K562 (cell line): ENCODE measurements around the gene MYL6B. TPM values are rescaled to one million over a fixed set of nuclear protein-coding genes. Genes with fewer than 3 reads are reported as not detected.

Experiments used
- ATAC-seq: fragments of 200-7000 bp; cut with Tn5 transposase; 3 replicates; pipeline ENCODE4 v1.9.1; 2020; ENCODE audit warnings: moderate library complexity
- BruUV-seq: library from RNA; stranded (reverse); fragments of 400-500 nt; replicated peaks from 2 replicates; lab custom pipeline; 2021; lab: Mats Ljungman, UMichigan
- CTCF ChIA-PET: fragments of 300-600 bp; formaldehyde crosslinking; extraction: SDS; loops from one replicate; lab custom pipeline; 2021; ENCODE audit warnings: low intra/inter-chr PET ratio; lab: Yijun Ruan, JAX
- POLR2A ChIA-PET: fragments of 300-600, 350-650 bp; sonication (Branson Sonifier 250); formaldehyde crosslinking; extraction: SDS; loops from one replicate; lab custom pipeline; 2021; ENCODE audit warnings: antibody characterized with exemption, inconsistent platforms; lab: Yijun Ruan, JAX
- DNase-seq, 4 experiments: peaks; one replicate each; pipeline versions ENCODE4 v3.0.0 to v3.0.0-alpha.2; 2011 to 2018; ENCODE audit warnings: low spot score in 3 of 4, mixed read lengths in 3 of 4; ENCODE audit errors: extremely low read depth in 1 of 4
- FAIRE-seq: peaks from 2 replicates; lab custom pipeline; 2011; peaks lifted over from hg19 to GRCh38; lab: Jason Lieb, UNC
- H2AFZ ChIP-seq: 2 replicates; pipeline ENCODE4 v1.6.0; 2011; ENCODE audit warnings: low read depth, low read length, control low read depth, inconsistent platforms
- H3K27ac ChIP-seq: fragments of 200-600 bp; 3 replicates; pipeline ENCODE4 v1.8.0; 2011; ENCODE audit warnings: low read depth, mild to moderate bottlenecking, control low read depth, inconsistent platforms, low read length, moderate library complexity, mixed read lengths; ENCODE audit errors: extremely low read depth
- H3K27me3 ChIP-seq, 2 experiments: fragments of 300-600 bp in 1 of 2; 2 replicates in 1 of 2; 3 replicates in 1 of 2; pipeline versions ENCODE4 v1.6.0 to v1.8.0; 2011; ENCODE audit warnings: inconsistent platforms in 2 of 2, low read length in 2 of 2, mild to moderate bottlenecking in 1 of 2, mixed read lengths in 1 of 2, moderate library complexity in 1 of 2; ENCODE audit not compliant: control insufficient read depth in 2 of 2, insufficient read depth in 2 of 2
- H3K36me3 ChIP-seq: fragments of 300-600 bp; 3 replicates; pipeline ENCODE4 v1.8.0; 2011; ENCODE audit warnings: mild to moderate bottlenecking, low read length, inconsistent platforms; ENCODE audit not compliant: control insufficient read depth, insufficient read depth
- H3K4me1 ChIP-seq, 2 experiments: fragments of 200-600 bp in 1 of 2; replicated peaks in 1 of 2; 2 replicates in 1 of 2; 3 replicates in 1 of 2; pipeline versions ENCODE4 v1.5.1 to v1.8.0; 2011; ENCODE audit warnings: inconsistent platforms in 2 of 2, low read length in 2 of 2, mild to moderate bottlenecking in 1 of 2, mixed read lengths in 1 of 2, moderate library complexity in 1 of 2; ENCODE audit not compliant: control insufficient read depth in 2 of 2, insufficient read depth in 2 of 2
- H3K4me2 ChIP-seq: 2 replicates; pipeline ENCODE4 v1.6.1; 2011; ENCODE audit warnings: low read length, control low read depth, inconsistent platforms, mixed read lengths; ENCODE audit not compliant: insufficient read depth
- H3K4me3 ChIP-seq: fragments of 200-600 bp; sonication (generic), shearing (Covaris generic); 2 replicates; pipeline ENCODE4 v1.5.1; 2016; ENCODE audit warnings: control low read depth, inconsistent platforms
- H3K79me2 ChIP-seq: fragments of 200-600 bp; 3 replicates; pipeline ENCODE4 v1.8.0; 2011; ENCODE audit warnings: low read length, inconsistent platforms; ENCODE audit not compliant: control insufficient read depth, insufficient read depth
- H3K9ac ChIP-seq, 2 experiments: 2 replicates each; pipeline versions ENCODE4 v1.6.0 to v1.6.1; 2011; ENCODE audit warnings: low read depth in 2 of 2, low read length in 2 of 2, control low read depth in 1 of 2, inconsistent platforms in 1 of 2, mild to moderate bottlenecking in 1 of 2, mixed read lengths in 1 of 2; ENCODE audit not compliant: insufficient read depth in 1 of 2
- H3K9me1 ChIP-seq: one replicate; pipeline ENCODE4 v1.6.0; 2011; ENCODE audit warnings: inconsistent platforms, mild to moderate bottlenecking, low read length, moderate library complexity; ENCODE audit not compliant: control insufficient read depth, insufficient read depth
- H3K9me3 ChIP-seq: replicated peaks from 2 replicates; pipeline ENCODE4 v1.5.1; 2011; ENCODE audit warnings: low read depth, low read length, inconsistent platforms; ENCODE audit not compliant: control insufficient read depth, insufficient read depth
- H4K20me1 ChIP-seq: replicated peaks from 2 replicates; pipeline ENCODE4 v1.6.1; 2011; ENCODE audit warnings: low read length, inconsistent platforms, mixed read lengths; ENCODE audit not compliant: control insufficient read depth, insufficient read depth
- KLF16 ChIP-seq: IDR thresholded peaks from 2 replicates; pipeline ENCODE4 v1.6.1; 2016; ENCODE audit warnings: antibody characterized with exemption
- MCM3 ChIP-seq: fragments of 450-650 bp; IDR thresholded peaks from 2 replicates; pipeline ENCODE4 v1.6.1; 2016
- MTA2 ChIP-seq: fragments of 450-650 bp; IDR thresholded peaks from 2 replicates; pipeline ENCODE4 v1.6.1; 2016; ENCODE audit warnings: low read depth
- NEUROD1 ChIP-seq: fragments of 150-350 bp; IDR thresholded peaks from 2 replicates; pipeline ENCODE4 v1.6.1; 2014; ENCODE audit warnings: borderline replicate concordance, low read length, low read depth; ENCODE audit not compliant: partially characterized antibody
- SAFB ChIP-seq: fragments of 200-400 bp; formaldehyde crosslinking; IDR thresholded peaks from 2 replicates; pipeline ENCODE4 v1.6.1; 2017; ENCODE audit warnings: low read depth, low read length, borderline replicate concordance
- ZC3H4 ChIP-seq: sonication (generic); formaldehyde crosslinking; IDR thresholded peaks from 2 replicates; pipeline ENCODE4 v1.9.0; 2021; ENCODE audit warnings: missing genetic modification reagents, borderline replicate concordance
- ZNF79 ChIP-seq: fragments of 250-450 bp; sonication (Bioruptor Pico); IDR thresholded peaks from 2 replicates; pipeline ENCODE4 v1.4.0; 2020; ENCODE audit warnings: low read depth, mild to moderate bottlenecking, moderate library complexity
- in situ Hi-C: fragments of 300-500 bp; cut with MboI; formaldehyde crosslinking; loops from 4 replicates; pipeline ENCODE4 v1.15.0; 2018; ENCODE audit warnings: inconsistent platforms, mixed read lengths
- intact Hi-C: fragments of 100-400 bp; cut with micrococcal nuclease; formaldehyde crosslinking; loops from 2 replicates; pipeline ENCODE4 v1.14.2; 2022
- polyA plus RNA-seq, 8 experiments: library from polyadenylated mRNA; depleted of rRNA in 4 of 8; stranded (reverse) in 5 of 8; unstranded in 3 of 8; fragments of >200 nt; fragmentation: Nextera tagmentation in 2 of 8; fragmentation: Illumina TruSeq in 1 of 8; extraction: Ambion mirVana in 2 of 8; extraction: Trizol in 1 of 8; gene quantifications; 2 replicates each; pipeline versions ENCODE4 v1.2.1 to v1.2.3, GENCODE V29; 2011 to 2014; ENCODE audit warnings: inconsistent platforms in 1 of 8, missing spikeins in 1 of 8
- total RNA-seq, 7 experiments: library from RNA; depleted of rRNA in 6 of 7; stranded (reverse); fragments of >200 nt in 6 of 7; fragmentation: Illumina TruSeq in 2 of 7; extraction: Trizol in 2 of 7; gene quantifications; 2 replicates each; pipeline versions ENCODE4 v1.2.1 to v1.2.3, GENCODE V29; 2011 to 2021; ENCODE audit warnings: low replicate concordance in 1 of 7
- TF ChIP-seq, protein P1 (sequence below): IDR thresholded peaks from 2 replicates; pipeline ENCODE4 v1.6.1; 2011; ENCODE audit not compliant: insufficient read length; ENCODE audit errors: extremely low read depth
- TF ChIP-seq, protein P2 (sequence below): fragments of 250-450 bp; sonication (Bioruptor Pico); IDR thresholded peaks from 2 replicates; pipeline ENCODE4 v1.8.0; 2022; ENCODE audit warnings: inconsistent platforms
- TF ChIP-seq, protein P3 (sequence below), 2 experiments: fragments of 450-650 bp in 1 of 2; sonication (generic) in 1 of 2; formaldehyde crosslinking in 1 of 2; IDR thresholded peaks; 2 replicates each; pipeline versions ENCODE4 v1.7.1 to v1.9.0; 2016 to 2022; ENCODE audit warnings: inconsistent platforms in 1 of 2, mild to moderate bottlenecking in 1 of 2, missing genetic modification reagents in 1 of 2

MYL6B gene
- total and polyA plus RNA-seq, 9 of the 15 experiments (the other 6 are each of a cell fraction or from before 2014, with no cell fraction given) = 42.8 to 77.3 (median 68.6) TPM

DNA sequence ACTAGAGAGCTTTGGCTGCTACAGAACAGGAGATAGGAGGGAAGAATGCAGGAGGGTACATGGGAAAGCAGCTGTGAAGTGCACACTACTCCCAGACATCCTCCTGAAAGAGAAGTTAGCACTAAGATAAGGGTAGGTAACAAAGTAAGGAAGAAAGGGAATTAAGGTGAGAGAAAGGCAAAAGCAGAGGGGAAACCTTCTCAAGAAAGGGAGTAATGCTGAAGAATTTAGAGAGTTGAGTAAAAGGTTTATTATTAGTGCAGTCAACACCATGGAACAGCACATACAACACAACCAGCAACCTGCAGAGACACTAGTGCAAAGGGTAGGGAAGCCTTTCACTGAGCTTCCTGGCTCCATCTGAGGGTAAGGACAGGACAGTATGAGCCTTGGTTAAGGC lies 51.9 kb downstream of the MYL6B start:
- no peak for FAIRE-seq
- intact Hi-C loops = no loop called here
- H3K36me3 ChIP-seq = peaks cover 39% of the 10 kb centered on the region
- ChIA-PET POLR2A (interaction anchor here (0.5 to 6.3 kb wide), 10 partner anchors 8 to 847 kb away, joined by 3 to 68 read pairs (median 3); partner anchors contain the start of genes RNF41 and ZC3H10), CTCF (no interaction called here)
- peak overlapping the region in 1 of 2 experiments; percentile 49; a peak in 1 of 4 replicates for H3K9ac ChIP-seq
- H3K27ac ChIP-seq = peak overlapping the region; percentile 64; the same call in 1 of the 3 replicates
- BruUV-seq = no TSS peak
- no peak overlapping the region for H3K4me3 ChIP-seq
- no peaks in the 10 kb centered on the region for H3K9me1 ChIP-seq
- H3K4me1 ChIP-seq = peaks cover 2 to 25% of the 10 kb centered on the region in 2 experiments; a peak in 3 of 5 replicates
- no peaks in the 10 kb centered on the region for H3K9me3 ChIP-seq
- in situ Hi-C loops = no loop called here
- no peaks in the 10 kb centered on the region for H3K79me2 ChIP-seq
- no peak overlapping the region for H2AFZ ChIP-seq
- DNase-seq = no peak
- H3K4me2 ChIP-seq = no peak overlapping the region
- TF ChIP-seq SAFB (no peak), MCM3 (no peak), MTA2 (no peak), ZNF79 (no peak), KLF16 (no peak), ZC3H4 (no peak), NEUROD1 (no peak)
- TF ChIP-seq, protein P1, sequence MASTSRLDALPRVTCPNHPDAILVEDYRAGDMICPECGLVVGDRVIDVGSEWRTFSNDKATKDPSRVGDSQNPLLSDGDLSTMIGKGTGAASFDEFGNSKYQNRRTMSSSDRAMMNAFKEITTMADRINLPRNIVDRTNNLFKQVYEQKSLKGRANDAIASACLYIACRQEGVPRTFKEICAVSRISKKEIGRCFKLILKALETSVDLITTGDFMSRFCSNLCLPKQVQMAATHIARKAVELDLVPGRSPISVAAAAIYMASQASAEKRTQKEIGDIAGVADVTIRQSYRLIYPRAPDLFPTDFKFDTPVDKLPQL = no peak
- TF ChIP-seq, protein P2, sequence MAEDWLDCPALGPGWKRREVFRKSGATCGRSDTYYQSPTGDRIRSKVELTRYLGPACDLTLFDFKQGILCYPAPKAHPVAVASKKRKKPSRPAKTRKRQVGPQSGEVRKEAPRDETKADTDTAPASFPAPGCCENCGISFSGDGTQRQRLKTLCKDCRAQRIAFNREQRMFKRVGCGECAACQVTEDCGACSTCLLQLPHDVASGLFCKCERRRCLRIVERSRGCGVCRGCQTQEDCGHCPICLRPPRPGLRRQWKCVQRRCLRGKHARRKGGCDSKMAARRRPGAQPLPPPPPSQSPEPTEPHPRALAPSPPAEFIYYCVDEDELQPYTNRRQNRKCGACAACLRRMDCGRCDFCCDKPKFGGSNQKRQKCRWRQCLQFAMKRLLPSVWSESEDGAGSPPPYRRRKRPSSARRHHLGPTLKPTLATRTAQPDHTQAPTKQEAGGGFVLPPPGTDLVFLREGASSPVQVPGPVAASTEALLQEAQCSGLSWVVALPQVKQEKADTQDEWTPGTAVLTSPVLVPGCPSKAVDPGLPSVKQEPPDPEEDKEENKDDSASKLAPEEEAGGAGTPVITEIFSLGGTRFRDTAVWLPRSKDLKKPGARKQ (CRISPR knock-in tag) = no peak
- TF ChIP-seq, protein P3, sequence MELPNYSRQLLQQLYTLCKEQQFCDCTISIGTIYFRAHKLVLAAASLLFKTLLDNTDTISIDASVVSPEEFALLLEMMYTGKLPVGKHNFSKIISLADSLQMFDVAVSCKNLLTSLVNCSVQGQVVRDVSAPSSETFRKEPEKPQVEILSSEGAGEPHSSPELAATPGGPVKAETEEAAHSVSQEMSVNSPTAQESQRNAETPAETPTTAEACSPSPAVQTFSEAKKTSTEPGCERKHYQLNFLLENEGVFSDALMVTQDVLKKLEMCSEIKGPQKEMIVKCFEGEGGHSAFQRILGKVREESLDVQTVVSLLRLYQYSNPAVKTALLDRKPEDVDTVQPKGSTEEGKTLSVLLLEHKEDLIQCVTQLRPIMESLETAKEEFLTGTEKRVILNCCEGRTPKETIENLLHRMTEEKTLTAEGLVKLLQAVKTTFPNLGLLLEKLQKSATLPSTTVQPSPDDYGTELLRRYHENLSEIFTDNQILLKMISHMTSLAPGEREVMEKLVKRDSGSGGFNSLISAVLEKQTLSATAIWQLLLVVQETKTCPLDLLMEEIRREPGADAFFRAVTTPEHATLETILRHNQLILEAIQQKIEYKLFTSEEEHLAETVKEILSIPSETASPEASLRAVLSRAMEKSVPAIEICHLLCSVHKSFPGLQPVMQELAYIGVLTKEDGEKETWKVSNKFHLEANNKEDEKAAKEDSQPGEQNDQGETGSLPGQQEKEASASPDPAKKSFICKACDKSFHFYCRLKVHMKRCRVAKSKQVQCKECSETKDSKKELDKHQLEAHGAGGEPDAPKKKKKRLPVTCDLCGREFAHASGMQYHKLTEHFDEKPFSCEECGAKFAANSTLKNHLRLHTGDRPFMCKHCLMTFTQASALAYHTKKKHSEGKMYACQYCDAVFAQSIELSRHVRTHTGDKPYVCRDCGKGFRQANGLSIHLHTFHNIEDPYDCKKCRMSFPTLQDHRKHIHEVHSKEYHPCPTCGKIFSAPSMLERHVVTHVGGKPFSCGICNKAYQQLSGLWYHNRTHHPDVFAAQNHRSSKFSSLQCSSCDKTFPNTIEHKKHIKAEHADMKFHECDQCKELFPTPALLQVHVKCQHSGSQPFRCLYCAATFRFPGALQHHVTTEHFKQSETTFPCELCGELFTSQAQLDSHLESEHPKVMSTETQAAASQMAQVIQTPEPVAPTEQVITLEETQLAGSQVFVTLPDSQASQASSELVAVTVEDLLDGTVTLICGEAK (IDR thresholded peaks at IDR 0.05) = no peak
- TF ChIP-seq, protein P3 (CRISPR knock-in tag; IDR thresholded peaks at IDR 0.05) = no peak
- TF ChIP-seq, all 486 proteins: peak for 0
- peak; percentile 23 for ATAC-seq
- Histone ChIP-seq H4K20me1 (no peaks in the 10 kb centered on the region), H3K27me3 (no peaks in the 10 kb centered on the region)
